ENCODE results near the gene RIMBP3C.

DNA sequence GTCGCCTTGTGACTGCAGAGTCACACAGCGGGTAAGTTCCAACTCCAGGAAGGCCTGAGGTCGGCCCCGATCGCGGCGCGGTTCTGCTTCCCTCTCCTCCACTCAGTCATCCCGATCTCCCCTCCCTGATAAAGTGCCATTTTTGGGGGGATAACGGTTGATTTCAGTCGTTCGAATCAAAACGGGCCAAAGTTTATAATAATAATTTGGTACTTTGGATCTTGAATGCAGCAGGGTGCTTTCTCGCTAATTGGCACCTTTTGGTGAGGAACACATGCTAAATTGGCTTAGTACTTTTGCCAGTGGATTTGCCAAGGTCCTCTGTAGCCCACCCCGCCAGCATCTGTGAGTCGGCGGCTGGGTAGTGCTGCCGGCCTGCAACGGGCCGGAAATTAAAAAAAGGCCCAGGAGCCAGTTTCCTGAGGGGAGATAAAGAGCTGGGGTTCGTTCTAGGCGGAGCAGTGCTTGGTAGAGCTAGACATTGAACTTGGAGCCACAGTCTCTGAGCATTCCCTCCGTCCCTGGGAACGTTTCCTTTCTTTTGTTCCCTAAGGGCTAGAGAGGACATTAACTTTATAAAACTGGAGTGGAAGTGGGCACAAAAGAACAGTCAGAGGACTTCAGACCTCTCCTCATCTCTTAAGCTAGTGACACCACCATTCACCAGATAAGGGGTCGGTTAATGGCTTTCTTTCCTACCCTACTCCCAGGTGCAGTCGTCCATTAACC is 17.2 kb upstream of the RIMBP3C start:
- TF ChIP-seq, protein P1, sequence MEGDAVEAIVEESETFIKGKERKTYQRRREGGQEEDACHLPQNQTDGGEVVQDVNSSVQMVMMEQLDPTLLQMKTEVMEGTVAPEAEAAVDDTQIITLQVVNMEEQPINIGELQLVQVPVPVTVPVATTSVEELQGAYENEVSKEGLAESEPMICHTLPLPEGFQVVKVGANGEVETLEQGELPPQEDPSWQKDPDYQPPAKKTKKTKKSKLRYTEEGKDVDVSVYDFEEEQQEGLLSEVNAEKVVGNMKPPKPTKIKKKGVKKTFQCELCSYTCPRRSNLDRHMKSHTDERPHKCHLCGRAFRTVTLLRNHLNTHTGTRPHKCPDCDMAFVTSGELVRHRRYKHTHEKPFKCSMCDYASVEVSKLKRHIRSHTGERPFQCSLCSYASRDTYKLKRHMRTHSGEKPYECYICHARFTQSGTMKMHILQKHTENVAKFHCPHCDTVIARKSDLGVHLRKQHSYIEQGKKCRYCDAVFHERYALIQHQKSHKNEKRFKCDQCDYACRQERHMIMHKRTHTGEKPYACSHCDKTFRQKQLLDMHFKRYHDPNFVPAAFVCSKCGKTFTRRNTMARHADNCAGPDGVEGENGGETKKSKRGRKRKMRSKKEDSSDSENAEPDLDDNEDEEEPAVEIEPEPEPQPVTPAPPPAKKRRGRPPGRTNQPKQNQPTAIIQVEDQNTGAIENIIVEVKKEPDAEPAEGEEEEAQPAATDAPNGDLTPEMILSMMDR (IDR thresholded peaks at IDR 0.05): no peak
- no peak for TF ChIP-seq POLR2AphosphoS5 (IDR thresholded peaks at IDR 0.05)
- no peak for TF ChIP-seq POLR2A (IDR thresholded peaks at IDR 0.05)
